G401 (cell line): ENCODE results near the gene KIAA0319L. TPM values are rescaled to one million over a fixed set of nuclear protein-coding genes. Genes with fewer than 3 reads are reported as not detected.

Experiments used
- DNase-seq: peaks from one replicate; pipeline ENCODE4 v3.0.0-alpha.2; 2015; ENCODE audit warnings: low spot score
- in situ Hi-C: cut with HindIII; loops from 2 replicates; pipeline ENCODE4 v1.10.0; 2016; ENCODE audit warnings: low sequenced_read_pairs, mixed read lengths
- total RNA-seq: library from RNA; depleted of rRNA; stranded (reverse); fragments of >200 nt; shearing (Covaris generic); gene quantifications from 2 replicates; pipeline ENCODE4 v1.2.3, GENCODE V29; 2014; rRNA removed

KIAA0319L gene
- 25.5 and 31.1 TPM in 2 replicates for total RNA-seq

GRCh38 chr1:35557118-35557610, at the start of gene KIAA0319L:
Gene KIAA0319L, minus strand, starts transcription at chr1:35557403. Its CDS starts 2,912 bp downstream, at chr1:35554491.
- in situ Hi-C loops: no loop called here
- peak; percentile 92 for DNase-seq

GRCh38 chr1:35605867-35606182, 48.6 kb upstream of the KIAA0319L start:
- in situ Hi-C loops: no loop called here
- DNase-seq: no peak

GRCh38 chr1:35605071-35605866, 48.1 kb upstream of the KIAA0319L start:
- DNase-seq: no peak
- in situ Hi-C loops: no loop called here

- DNase-seq: no peak
- in situ Hi-C loops: no loop called here
Measured at GRCh38 chr1:35603941-35604340, 46.7 kb upstream of the KIAA0319L start.

GRCh38 chr1:35603468-35603867, 46.3 kb upstream of the KIAA0319L start:
- in situ Hi-C loops: no loop called here
- no peak for DNase-seq

- DNase-seq: no peak
- in situ Hi-C loops: no loop called here
Measured at GRCh38 chr1:35600593-35600992, 43.4 kb upstream of the KIAA0319L start.

- DNase-seq: no peak
- in situ Hi-C loops: no loop called here
Measured at GRCh38 chr1:35599411-35599810, 42.2 kb upstream of the KIAA0319L start.

- in situ Hi-C loops: no loop called here
Measured at GRCh38 chr1:35598895-35599294, 41.7 kb upstream of the KIAA0319L start.

GRCh38 chr1:35597870-35598269, 40.7 kb upstream of the KIAA0319L start:
- no peak for DNase-seq
- in situ Hi-C loops: no loop called here

More at GRCh38 chr1:35598895-35599294, 41.7 kb upstream of the KIAA0319L start:
- no peak for DNase-seq

- no peak for DNase-seq
- in situ Hi-C loops: no loop called here
Measured at GRCh38 chr1:35595684-35596083, 38.5 kb upstream of the KIAA0319L start.

GRCh38 chr1:35594005-35594760, 37.0 kb upstream of the KIAA0319L start:
- in situ Hi-C loops: no loop called here
- no peak for DNase-seq

GRCh38 chr1:35592991-35593769, 36.0 kb upstream of the KIAA0319L start:
- no peak for DNase-seq
- in situ Hi-C loops: no loop called here

- in situ Hi-C loops: no loop called here
- no peak for DNase-seq
Measured at GRCh38 chr1:35591211-35591610, 34.0 kb upstream of the KIAA0319L start.

- in situ Hi-C loops: no loop called here
- DNase-seq: no peak
Measured at GRCh38 chr1:35590476-35591040, 33.4 kb upstream of the KIAA0319L start.

GRCh38 chr1:35589516-35590427, 32.6 kb upstream of the KIAA0319L start:
- DNase-seq: no peak
- in situ Hi-C loops: no loop called here

GRCh38 chr1:35588197-35588910, 31.2 kb upstream of the KIAA0319L start:
- in situ Hi-C loops: no loop called here
- no peak for DNase-seq

GRCh38 chr1:35587736-35588135, 30.5 kb upstream of the KIAA0319L start:
- DNase-seq: no peak
- in situ Hi-C loops: no loop called here

- no peak for DNase-seq
- in situ Hi-C loops: no loop called here
Measured at GRCh38 chr1:35586808-35587207, 29.6 kb upstream of the KIAA0319L start.
